Ovary (tissue), 9 donors: ENCODE data around the gene HK2. TPM values are rescaled to one million over a fixed set of nuclear protein-coding genes. Genes with fewer than 3 reads are reported as not detected.
"Not testable (repeated sequence)": the region's sequence is repeated elsewhere in the genome, so short reads cannot be mapped to it uniquely, and the experiment has no call there.

Experiments used
- DNase-seq, 5 donors: peaks; one replicate each; pipeline ENCODE4 v3.0.0-alpha.2; 2019 to 2020
- H3K27ac ChIP-seq, 2 donors: fragments of 200-600 bp; one replicate each; pipeline versions ENCODE4 v1.5.1 to v1.8.0; 2019 to 2022
- H3K27me3 ChIP-seq: fragments of 200-600 bp; one replicate; pipeline ENCODE4 v1.8.0; 2022
- H3K36me3 ChIP-seq: fragments of 200-600 bp; sonication (generic); one replicate; pipeline ENCODE4 v1.5.1; 2019
- H3K4me1 ChIP-seq: one replicate; pipeline ENCODE4 v1.8.1; 2013; ENCODE audit warnings: mild to moderate bottlenecking, moderate library complexity; ENCODE audit not compliant: insufficient read depth
- H3K4me3 ChIP-seq: fragments of 200-600 bp; sonication (generic); one replicate; pipeline ENCODE4 v1.5.1; 2017
- H3K9me3 ChIP-seq, 2 donors: fragments of 200-600 bp in 1 of 2; sonication (generic) in 1 of 2; one replicate each; pipeline versions ENCODE4 v1.5.1 to v1.8.1; 2013 to 2019; ENCODE audit warnings: mild to moderate bottlenecking in 1 of 2, moderate library complexity in 1 of 2
- EP300 ChIP-seq: sonication (generic); formaldehyde crosslinking; IDR thresholded peaks from one replicate; pipeline ENCODE4 v1.6.1; 2017; ENCODE audit warnings: antibody characterized with exemption
- POLR2A ChIP-seq: fragments of 450-650 bp; IDR thresholded peaks from one replicate; pipeline ENCODE4 v1.6.1; 2017; ENCODE audit warnings: antibody characterized with exemption, mild to moderate bottlenecking, moderate library complexity
- WGBS, 3 donors: extraction: QIAGEN DNeasy Blood & Tissue Kit in 1 of 3; methylation state at CpG; one replicate each; pipeline versions ENCODE4 v1.1.5 to v1.1.7; 2013 to 2017; 5-methylcytosine and 5-hydroxymethylcytosine counted together
- intact Hi-C, 4 donors: fragments of 100-400 bp; cut with DNase I; formaldehyde crosslinking; loops; one replicate each; pipeline versions ENCODE4 v1.11.0 to v1.15.1; 2022 to 2023
- polyA plus RNA-seq, 2 donors: library from polyadenylated mRNA; stranded (reverse); fragments of 200-250 nt in 1 of 2; fragments of 350-450 nt in 1 of 2; fragmentation: Illumina TruSeq in 1 of 2; extraction: RNeasy Lipid Tissue Mini Kit (QIAGEN cat#74804) in 1 of 2; gene quantifications; one replicate each; pipeline ENCODE4 v1.2.3, GENCODE V29; 2013 to 2014
- total RNA-seq, 7 donors: library from RNA; depleted of rRNA in 2 of 7; stranded (reverse); fragments of >200 nt in 2 of 7; fragmentation: NEBNext Ultra II Directional in 3 of 7; extraction: Animal tissue kit (Norgen Biotek cat#: 25700) in 3 of 7; gene quantifications; one replicate each; pipeline versions ENCODE4 v1.1.0 to v1.2.4, GENCODE V29; 2016 to 2023
- TF ChIP-seq, protein P1 (sequence below), 3 donors: fragments of 450-650 bp in 2 of 3; fragments of 200-600 bp in 1 of 3; IDR thresholded peaks; one replicate each; pipeline versions ENCODE4 v1.5.1 to v1.8.0; 2016 to 2022; ENCODE audit warnings: antibody characterized with exemption in 3 of 3, mild to moderate bottlenecking in 1 of 3
- donor health status: DM: no; HTN: no; CAD: no; lungs with moderate emphysema.
- donor health status: DM: no; HTN: no; CAD: no.
- donor health status: Bipolar disorder and iron deficiency.
- donor health status: DM: yes; HTN: yes; CAD: no.
- donor health status: DM: no; HTN: no; CAD: no.
- donor health status: DM: yes; HTN: yes; CAD: no.

The HK2 gene
- total and polyA plus RNA-seq, 9 donors: 11.8 to 46.7 (median 28.9) TPM

GRCh38 chr2:74906395-74906794 is 72.5 kb downstream of the HK2 start:
- intact Hi-C loops: no loop called here
- H3K4me3 ChIP-seq: no peak overlapping the region
- 91 to 95% (median 94%) methylated on average over 5 of the region's 5 CpGs for WGBS, 3 donors
- no peaks in the 10 kb centered on the region for H3K27me3 ChIP-seq
- H3K9me3 ChIP-seq: no peaks in the 10 kb centered on the region
- H3K4me1 ChIP-seq: no peaks in the 10 kb centered on the region
- no peaks in the 10 kb centered on the region for H3K36me3 ChIP-seq
- no peak overlapping the region for H3K27ac ChIP-seq
- DNase-seq: no peak
- TF ChIP-seq, protein P1, sequence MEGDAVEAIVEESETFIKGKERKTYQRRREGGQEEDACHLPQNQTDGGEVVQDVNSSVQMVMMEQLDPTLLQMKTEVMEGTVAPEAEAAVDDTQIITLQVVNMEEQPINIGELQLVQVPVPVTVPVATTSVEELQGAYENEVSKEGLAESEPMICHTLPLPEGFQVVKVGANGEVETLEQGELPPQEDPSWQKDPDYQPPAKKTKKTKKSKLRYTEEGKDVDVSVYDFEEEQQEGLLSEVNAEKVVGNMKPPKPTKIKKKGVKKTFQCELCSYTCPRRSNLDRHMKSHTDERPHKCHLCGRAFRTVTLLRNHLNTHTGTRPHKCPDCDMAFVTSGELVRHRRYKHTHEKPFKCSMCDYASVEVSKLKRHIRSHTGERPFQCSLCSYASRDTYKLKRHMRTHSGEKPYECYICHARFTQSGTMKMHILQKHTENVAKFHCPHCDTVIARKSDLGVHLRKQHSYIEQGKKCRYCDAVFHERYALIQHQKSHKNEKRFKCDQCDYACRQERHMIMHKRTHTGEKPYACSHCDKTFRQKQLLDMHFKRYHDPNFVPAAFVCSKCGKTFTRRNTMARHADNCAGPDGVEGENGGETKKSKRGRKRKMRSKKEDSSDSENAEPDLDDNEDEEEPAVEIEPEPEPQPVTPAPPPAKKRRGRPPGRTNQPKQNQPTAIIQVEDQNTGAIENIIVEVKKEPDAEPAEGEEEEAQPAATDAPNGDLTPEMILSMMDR (IDR thresholded peaks at IDR 0.05): no peak
- TF ChIP-seq POLR2A (no peak), EP300 (no peak)

DNA sequence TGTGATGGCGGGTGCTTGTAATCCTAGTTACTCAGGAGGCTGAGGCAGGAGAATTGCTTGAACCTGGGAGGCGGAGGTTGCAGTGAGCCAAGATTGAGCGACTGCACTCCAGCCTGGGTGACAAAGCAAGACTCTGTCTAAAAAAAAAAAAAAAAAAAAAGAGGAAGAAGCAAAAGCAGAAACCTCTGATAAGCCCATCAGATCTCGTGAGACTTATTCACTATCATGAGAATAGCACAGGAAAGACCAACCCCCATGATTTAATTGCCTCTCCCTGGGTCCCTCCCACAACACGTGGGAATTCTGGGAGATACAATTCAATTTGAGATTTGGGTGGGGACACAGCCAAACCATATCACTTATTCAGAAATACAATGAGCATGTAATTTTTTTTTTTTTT is 73.6 kb downstream of the HK2 start:
- H3K27me3 ChIP-seq, DNase-seq, H3K27ac ChIP-seq, H3K9me3 ChIP-seq, H3K4me3 ChIP-seq, H3K36me3 ChIP-seq, H3K4me1 ChIP-seq, intact Hi-C loops: not testable (repeated sequence)
- 85 to 88% (median 86%) methylated on average over 5 of the region's 5 CpGs for WGBS, 3 donors

DNA sequence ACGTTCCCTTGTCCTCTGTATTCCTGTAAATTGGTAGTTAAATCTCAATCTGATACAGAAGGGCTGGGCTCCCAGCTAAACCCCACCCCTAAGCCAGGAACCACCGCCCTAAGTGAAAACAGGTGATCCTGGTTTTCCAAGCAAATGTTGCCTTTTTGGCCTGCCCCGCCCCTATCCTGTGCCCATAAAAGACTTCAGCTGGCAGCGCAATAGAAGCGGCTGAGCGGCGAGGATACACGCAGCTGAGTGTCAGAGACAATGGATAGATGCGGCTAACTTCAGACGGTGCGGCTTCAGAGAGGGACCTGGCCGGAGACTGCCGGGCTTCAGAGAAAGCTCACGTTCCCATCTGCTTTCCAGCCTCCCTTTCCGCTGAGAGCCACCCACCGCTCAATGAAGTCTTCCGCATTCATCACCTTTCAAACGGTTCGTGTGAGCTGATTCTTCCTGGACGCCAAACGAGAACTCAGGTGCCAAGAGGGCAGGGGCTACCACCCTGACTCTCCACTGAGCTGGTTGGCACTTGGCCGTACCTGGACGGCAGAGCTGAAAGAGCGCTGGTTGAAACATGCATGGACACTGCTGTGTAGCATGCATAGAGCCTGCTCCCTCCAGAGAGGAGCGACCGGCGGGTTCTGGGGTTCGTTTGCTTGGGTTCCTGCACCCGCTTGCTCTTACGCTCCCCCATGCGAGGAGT is 75.0 kb downstream of the HK2 start:
- Histone ChIP-seq H3K27ac (no peak overlapping the region), H3K9me3 (no peaks in the 10 kb centered on the region), H3K4me3 (no peak overlapping the region), H3K27me3 (no peaks in the 10 kb centered on the region), H3K36me3 (no peaks in the 10 kb centered on the region), H3K4me1 (no peaks in the 10 kb centered on the region)
- WGBS, 3 donors: 22 to 36% (median 25%) methylated on average over 31 of the region's 31 CpGs
- no peak for TF ChIP-seq EP300
- TF ChIP-seq, protein P1 (IDR thresholded peaks at IDR 0.05): no peak
- no peak for TF ChIP-seq POLR2A
- DNase-seq: no peak
- intact Hi-C loops: no loop called here

DNA sequence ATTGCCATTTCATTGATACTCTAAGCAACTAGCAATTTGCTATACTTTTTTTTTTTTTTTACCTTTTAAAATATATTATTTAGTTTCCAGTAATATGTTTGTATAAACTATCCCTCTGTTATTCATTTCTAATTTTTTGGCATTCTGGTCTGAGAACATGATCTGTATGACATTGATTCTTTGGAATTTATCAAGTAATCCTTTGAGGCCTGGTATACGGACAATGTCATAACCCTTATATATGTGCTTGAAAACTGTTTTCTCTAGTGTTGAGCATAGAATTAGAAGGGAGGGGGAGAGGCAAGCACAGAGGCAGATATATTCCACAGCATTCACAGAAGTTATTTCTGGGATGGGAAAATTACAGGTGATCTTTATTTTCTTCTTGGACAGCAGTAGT is 76.3 kb downstream of the HK2 start:
- TF ChIP-seq, protein P1 (IDR thresholded peaks at IDR 0.05): no peak
- TF ChIP-seq POLR2A (no peak), EP300 (no peak)
- H3K4me1 ChIP-seq: no peaks in the 10 kb centered on the region
- WGBS, 3 donors: 79 to 89% (median 85%) methylated on average over 1 of the region's 1 CpG
- no peak overlapping the region for H3K4me3 ChIP-seq
- DNase-seq: no peak
- no peaks in the 10 kb centered on the region for H3K27me3 ChIP-seq
- intact Hi-C loops: no loop called here
- no peaks in the 10 kb centered on the region for H3K36me3 ChIP-seq
- H3K27ac ChIP-seq: no peak overlapping the region
- H3K9me3 ChIP-seq: no peaks in the 10 kb centered on the region

DNA sequence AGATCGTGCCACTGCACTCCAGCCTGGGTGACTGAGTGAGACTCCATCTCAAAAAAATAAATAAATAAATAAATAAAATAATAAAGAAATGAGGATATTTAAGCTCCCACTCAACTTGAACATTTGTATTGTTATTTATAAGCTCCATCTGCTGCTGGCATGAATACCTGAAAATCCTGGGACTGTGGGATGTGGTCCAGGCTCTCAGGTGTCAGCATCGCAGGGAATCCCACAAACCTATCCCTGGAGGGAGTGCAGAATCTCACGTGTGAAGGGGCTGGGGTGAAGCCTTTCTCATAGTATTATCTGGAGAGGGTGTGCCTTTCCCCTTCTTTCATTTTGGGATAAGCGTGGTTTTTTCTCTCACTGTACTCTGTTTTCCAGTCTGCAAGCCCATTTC is 77.1 kb downstream of the HK2 start:
- H3K27me3 ChIP-seq: no peaks in the 10 kb centered on the region
- WGBS, 3 donors: 51 to 69% (median 62%) methylated on average over 4 of the region's 4 CpGs
- DNase-seq: no peak

More for the DNA sequence above, 77.1 kb downstream of the HK2 start:
- no peaks in the 10 kb centered on the region for H3K36me3 ChIP-seq
- H3K4me1 ChIP-seq: no peaks in the 10 kb centered on the region
- no peaks in the 10 kb centered on the region for H3K9me3 ChIP-seq
- H3K4me3 ChIP-seq: no peak overlapping the region
- TF ChIP-seq, protein P1 (IDR thresholded peaks at IDR 0.05): no peak
- TF ChIP-seq POLR2A: no peak
- no peak for TF ChIP-seq EP300
- H3K27ac ChIP-seq: no peak overlapping the region
- intact Hi-C loops: no loop called here
